ENCODE data around the gene CNOT6L.

GRCh38 chr4:77802402-77802801 lies 16.8 kb downstream of the CNOT6L start:
- no peak for TF ChIP-seq HNF4G (IDR thresholded peaks at IDR 0.05)
- no peak for TF ChIP-seq CTCF (IDR thresholded peaks at IDR 0.05; ENCODE audit: low read depth, low read length, missing input control)
- TF ChIP-seq REST (IDR thresholded peaks at IDR 0.05) = no peak
- TF ChIP-seq MAX (IDR thresholded peaks at IDR 0.05) = no peak
- TF ChIP-seq EGR1 (IDR thresholded peaks at IDR 0.05; ENCODE audit: low read depth in 2 of 2) = no peak
- no peak for TF ChIP-seq JUND (IDR thresholded peaks at IDR 0.05)
- TF ChIP-seq RAD21 (IDR thresholded peaks at IDR 0.05) = no peak
- no peak for TF ChIP-seq RXRA (IDR thresholded peaks at IDR 0.05)
- TF ChIP-seq GABPA (IDR thresholded peaks at IDR 0.05 in 1 of 2, conservative IDR thresholded peaks at IDR 0.05 in 1 of 2) = no peak
- TF ChIP-seq YY1 (IDR thresholded peaks at IDR 0.05) = no peak
- TF ChIP-seq TAF1 (conservative IDR thresholded peaks at IDR 0.05) = no peak
- TF ChIP-seq SP1 (IDR thresholded peaks at IDR 0.05) = no peak
- TF ChIP-seq ATF3 (IDR thresholded peaks at IDR 0.05) = no peak

Data from liver (tissue), 3 donors.